Gastroesophageal sphincter (tissue), 3 donors: Measurements from ENCODE around the gene BOC.

Experiments used
- EP300 ChIP-seq: sonication (generic); formaldehyde crosslinking; IDR thresholded peaks from one replicate; pipeline ENCODE4 v1.6.1; 2017; ENCODE audit warnings: antibody characterized with exemption, mild to moderate bottlenecking
- POLR2A ChIP-seq, 2 donors: fragments of 450-650 bp; IDR thresholded peaks; one replicate each; pipeline ENCODE4 v1.6.1; 2017; ENCODE audit warnings: antibody characterized with exemption in 2 of 2, mild to moderate bottlenecking in 2 of 2, moderate library complexity in 1 of 2
- TF ChIP-seq, protein P1 (sequence below), 4 experiments: fragments of 200-600 bp in 2 of 4; fragments of 450-650 bp in 2 of 4; sonication (generic) in 1 of 4; IDR thresholded peaks; one replicate each; pipeline ENCODE4 v1.5.1; 2017 to 2019; ENCODE audit warnings: antibody characterized with exemption in 4 of 4, mild to moderate bottlenecking in 2 of 4, moderate library complexity in 2 of 4

- TF ChIP-seq, protein P1, sequence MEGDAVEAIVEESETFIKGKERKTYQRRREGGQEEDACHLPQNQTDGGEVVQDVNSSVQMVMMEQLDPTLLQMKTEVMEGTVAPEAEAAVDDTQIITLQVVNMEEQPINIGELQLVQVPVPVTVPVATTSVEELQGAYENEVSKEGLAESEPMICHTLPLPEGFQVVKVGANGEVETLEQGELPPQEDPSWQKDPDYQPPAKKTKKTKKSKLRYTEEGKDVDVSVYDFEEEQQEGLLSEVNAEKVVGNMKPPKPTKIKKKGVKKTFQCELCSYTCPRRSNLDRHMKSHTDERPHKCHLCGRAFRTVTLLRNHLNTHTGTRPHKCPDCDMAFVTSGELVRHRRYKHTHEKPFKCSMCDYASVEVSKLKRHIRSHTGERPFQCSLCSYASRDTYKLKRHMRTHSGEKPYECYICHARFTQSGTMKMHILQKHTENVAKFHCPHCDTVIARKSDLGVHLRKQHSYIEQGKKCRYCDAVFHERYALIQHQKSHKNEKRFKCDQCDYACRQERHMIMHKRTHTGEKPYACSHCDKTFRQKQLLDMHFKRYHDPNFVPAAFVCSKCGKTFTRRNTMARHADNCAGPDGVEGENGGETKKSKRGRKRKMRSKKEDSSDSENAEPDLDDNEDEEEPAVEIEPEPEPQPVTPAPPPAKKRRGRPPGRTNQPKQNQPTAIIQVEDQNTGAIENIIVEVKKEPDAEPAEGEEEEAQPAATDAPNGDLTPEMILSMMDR (IDR thresholded peaks at IDR 0.05) = no peak
- TF ChIP-seq POLR2A (IDR thresholded peaks at IDR 0.05) = no peak
- no peak for TF ChIP-seq EP300
Observed at GRCh38 chr3:113285741-113286140, 74.4 kb downstream of the BOC start.
